MM.1S (cell line): Measurements from ENCODE around the gene TET3.

Experiments
- DNase-seq: peaks from one replicate; pipeline ENCODE4 v3.0.0-alpha.2; 2015
- H2AFZ ChIP-seq: fragments of 300-600 bp; sonication (generic); 2 replicates; pipeline ENCODE4 v1.6.0; 2016; ENCODE audit warnings: antibody characterized with exemption, low read length
- H3F3A ChIP-seq: fragments of 300-600 bp; sonication (generic); 2 replicates; pipeline ENCODE4 v1.6.1; 2016; ENCODE audit warnings: mild to moderate bottlenecking, antibody characterized with exemption, low read length, moderate library complexity, mixed read lengths; ENCODE audit not compliant: insufficient read depth
- H3K27ac ChIP-seq: fragments of 300-600 bp; sonication (generic); 2 replicates; pipeline ENCODE4 v1.5.1; 2016; ENCODE audit warnings: mild to moderate bottlenecking, low read length
- H3K27me3 ChIP-seq: fragments of 300-600 bp; sonication (generic); replicated peaks from 2 replicates; pipeline ENCODE4 v1.6.0; 2016; ENCODE audit warnings: low read length; ENCODE audit not compliant: insufficient read depth
- H3K36me3 ChIP-seq: fragments of 300-600 bp; sonication (generic); replicated peaks from 2 replicates; pipeline ENCODE4 v1.6.1; 2016; ENCODE audit warnings: mild to moderate bottlenecking, low read length, mixed read lengths; ENCODE audit not compliant: insufficient read depth
- H3K4me1 ChIP-seq: fragments of 300-600 bp; sonication (generic); 2 replicates; pipeline ENCODE4 v1.6.1; 2016; ENCODE audit warnings: low read length, mixed read lengths
- H3K4me2 ChIP-seq: fragments of 300-600 bp; sonication (generic); 2 replicates; pipeline ENCODE4 v1.6.0; 2016; ENCODE audit warnings: low read depth, low read length
- H3K4me3 ChIP-seq: fragments of 300-600 bp; sonication (generic); 2 replicates; pipeline ENCODE4 v1.5.1; 2016; ENCODE audit warnings: low read length, mixed read lengths
- H3K79me2 ChIP-seq: fragments of 300-600 bp; sonication (generic); 2 replicates; pipeline ENCODE4 v1.6.1; 2016; ENCODE audit warnings: mixed run types, low read length, mixed read lengths
- H3K9ac ChIP-seq: fragments of 300-600 bp; sonication (generic); 2 replicates; pipeline ENCODE4 v1.6.1; 2016; ENCODE audit warnings: low read length, mixed read lengths
- H3K9me2 ChIP-seq: fragments of 300-600 bp; sonication (generic); replicated peaks from 2 replicates; pipeline ENCODE4 v1.6.1; 2016; ENCODE audit warnings: mild to moderate bottlenecking, low read length, mixed read lengths; ENCODE audit not compliant: insufficient read depth
- H3K9me3 ChIP-seq: fragments of 300-600 bp; sonication (generic); replicated peaks from 2 replicates; pipeline ENCODE4 v1.6.1; 2016; ENCODE audit warnings: mild to moderate bottlenecking, low read length, mixed read lengths; ENCODE audit not compliant: insufficient read depth
- H4K20me1 ChIP-seq: fragments of 300-600 bp; sonication (generic); 2 replicates; pipeline ENCODE4 v1.6.1; 2016; ENCODE audit warnings: mild to moderate bottlenecking, low read length, moderate library complexity, mixed read lengths; ENCODE audit not compliant: insufficient read depth
- CTCF ChIP-seq: fragments of 300-600 bp; sonication (generic); IDR thresholded peaks from 2 replicates; pipeline ENCODE4 v1.5.1; 2016; ENCODE audit warnings: antibody characterized with exemption, low read length, mixed read lengths
- EZH2 ChIP-seq: fragments of 300-600 bp; sonication (generic); optimal IDR thresholded peaks from 2 replicates; pipeline ENCODE3; 2017; ENCODE audit warnings: low read depth, mild to moderate bottlenecking, antibody characterized with exemption, low read length, mixed read lengths
- EZH2phosphoT487 ChIP-seq: fragments of 300-600 bp; sonication (generic); IDR thresholded peaks from 2 replicates; pipeline ENCODE4 v1.6.1; 2018; ENCODE audit warnings: antibody characterized with exemption, low read length

The TET3 gene

GRCh38 chr2:73964223-73964622 is 20.5 kb upstream of the TET3 start:
- H3F3A ChIP-seq, result no peaks in the 10 kb centered on the region
- no peak for DNase-seq
- 0 out of 2 replicates have a peak, but pooled peaks cover 2% of the 10 kb centered on the region for H3K36me3 ChIP-seq
- no peaks in the 10 kb centered on the region for H4K20me1 ChIP-seq
- H2AFZ ChIP-seq, result no peak overlapping the region
- TF ChIP-seq EZH2phosphoT487, result no peak
- TF ChIP-seq CTCF, result no peak
- TF ChIP-seq EZH2, result no peak
- H3K9me2 ChIP-seq, result no peaks in the 10 kb centered on the region
- H3K9me3 ChIP-seq, result no peaks in the 10 kb centered on the region
- H3K4me2 ChIP-seq, result no peak overlapping the region
- H3K27me3 ChIP-seq, result no peaks in the 10 kb centered on the region
- no peak overlapping the region for H3K9ac ChIP-seq
- no peaks in the 10 kb centered on the region for H3K4me1 ChIP-seq
- H3K27ac ChIP-seq, result no peak overlapping the region
- H3K79me2 ChIP-seq, result no peaks in the 10 kb centered on the region
- no peak overlapping the region for H3K4me3 ChIP-seq

DNA sequence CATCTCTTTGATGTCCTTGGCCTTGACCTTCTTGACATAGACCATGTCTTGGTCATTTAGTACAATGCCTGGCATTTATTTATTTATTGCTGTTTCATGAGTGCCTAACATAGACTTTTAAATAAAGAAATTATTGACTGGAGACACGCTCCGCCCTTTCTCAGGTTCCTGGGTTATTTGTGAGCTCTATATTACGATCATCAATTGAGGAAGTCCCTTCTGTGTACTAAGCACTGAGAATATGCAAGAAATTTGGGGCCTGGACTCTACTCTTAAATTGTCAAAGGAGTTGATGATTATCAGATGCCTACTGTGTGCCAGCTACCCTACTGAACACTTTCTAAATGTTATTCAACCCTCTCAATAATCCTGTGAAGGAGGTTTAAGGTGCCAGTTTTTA is 19.7 kb upstream of the TET3 start:
- H3K4me2 ChIP-seq, result no peak overlapping the region
- DNase-seq, result no peak
- no peaks in the 10 kb centered on the region for H3K9me3 ChIP-seq
- no peaks in the 10 kb centered on the region for H3K36me3 ChIP-seq
- no peaks in the 10 kb centered on the region for H3K27me3 ChIP-seq
- peaks cover 1% of the 10 kb centered on the region; the same call in 1 of the 2 replicates for H3K4me1 ChIP-seq
- no peaks in the 10 kb centered on the region for H4K20me1 ChIP-seq
- no peaks in the 10 kb centered on the region for H3F3A ChIP-seq
- H3K79me2 ChIP-seq, result no peaks in the 10 kb centered on the region
- no peaks in the 10 kb centered on the region for H3K9me2 ChIP-seq
- H3K4me3 ChIP-seq, result no peak overlapping the region
- no peak for TF ChIP-seq EZH2phosphoT487
- no peak for TF ChIP-seq EZH2
- TF ChIP-seq CTCF, result no peak
- no peak overlapping the region for H2AFZ ChIP-seq
- no peak overlapping the region for H3K27ac ChIP-seq
- no peak overlapping the region for H3K9ac ChIP-seq

DNA sequence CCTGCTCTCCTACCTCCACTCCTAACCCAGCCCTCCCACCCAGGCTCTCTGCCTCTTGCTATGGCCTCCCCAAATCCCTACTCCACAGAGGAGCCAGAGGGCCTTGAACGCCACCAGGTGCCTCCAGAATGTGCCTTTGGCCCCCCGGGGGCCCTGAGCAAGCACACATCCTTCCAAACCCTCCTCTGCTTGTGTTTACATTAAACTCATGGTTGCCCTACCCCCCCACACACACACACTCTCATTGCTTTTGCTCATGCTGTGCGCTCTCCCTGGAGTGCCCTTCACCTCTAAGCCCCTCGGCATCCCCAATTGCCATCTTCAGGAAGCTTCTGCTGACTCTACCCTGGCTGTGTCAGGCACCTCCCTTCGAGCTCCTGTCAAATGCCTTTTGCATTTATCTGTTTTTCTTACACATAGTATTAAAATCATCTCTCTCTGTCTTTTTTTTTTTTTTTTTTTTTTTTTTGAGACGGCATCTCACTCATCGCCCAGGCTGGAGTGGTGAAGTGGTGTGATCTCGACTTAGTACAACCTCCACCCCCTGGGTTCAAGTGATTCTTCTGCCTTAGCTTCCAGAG is 16.3 kb upstream of the TET3 start:
- DNase-seq, result no peak
- Histone ChIP-seq H3K4me1 (peaks cover 17% of the 10 kb centered on the region), H3K27me3 (peaks cover 10% of the 10 kb centered on the region; the same call in 1 of the 2 replicates), H3K9ac (no peak overlapping the region), H3K9me3 (no peaks in the 10 kb centered on the region), H3K4me3 (no peak overlapping the region), H3F3A (peaks cover 9% of the 10 kb centered on the region; the same call in 1 of the 2 replicates), H3K36me3 (no peaks in the 10 kb centered on the region), H3K4me2 (no peak overlapping the region), H3K79me2 (no peaks in the 10 kb centered on the region), H3K9me2 (no peaks in the 10 kb centered on the region), H2AFZ (no peak overlapping the region), H4K20me1 (no peaks in the 10 kb centered on the region), H3K27ac (no peak overlapping the region)
- TF ChIP-seq EZH2 (no peak), EZH2phosphoT487 (no peak), CTCF (no peak)
